Right renal cortex interstitium (tissue), 3 donors: ENCODE results near the gene SORCS1. TPM values are rescaled to one million over a fixed set of nuclear protein-coding genes. Genes with fewer than 3 reads are reported as not detected.
"Not testable (repeated sequence)": the region's sequence is repeated elsewhere in the genome, so short reads cannot be mapped to it uniquely, and the experiment has no call there.

Experiments used
- DNase-seq, 3 donors: peaks; one replicate each; pipeline ENCODE4 v3.0.0-alpha.2; 2013; ENCODE audit warnings: low read depth in 3 of 3, low spot score in 2 of 3
- polyA plus RNA-seq, 3 donors: library from polyadenylated mRNA; unstranded; fragments of 120-200 nt; gene quantifications; one replicate each; pipeline ENCODE4 v1.2.1, GENCODE V29; 2013; ENCODE audit not compliant: insufficient read length in 3 of 3

SORCS1 gene
- polyA plus RNA-seq, 3 donors: 12.0 to 21.6 (median 17.3) TPM

GRCh38 chr10:107056182-107056581, 108.3 kb downstream of the SORCS1 start:
- no peak for DNase-seq

GRCh38 chr10:107054469-107055156, 109.9 kb downstream of the SORCS1 start:
- no peak for DNase-seq

GRCh38 chr10:107051769-107052168, 112.7 kb downstream of the SORCS1 start:
- no peak for DNase-seq

- DNase-seq: no peak
Measured at GRCh38 chr10:107043461-107043860, 121.0 kb downstream of the SORCS1 start.

GRCh38 chr10:107037192-107038122, 127.0 kb downstream of the SORCS1 start:
- DNase-seq: no peak

- no peak for DNase-seq
Measured at GRCh38 chr10:107033799-107034422, 130.6 kb downstream of the SORCS1 start.

GRCh38 chr10:107032700-107033401, 131.7 kb downstream of the SORCS1 start:
- no peak for DNase-seq

GRCh38 chr10:107031931-107032699, 132.4 kb downstream of the SORCS1 start:
- peak in 1 of 3 donors; percentile 56 for DNase-seq

- DNase-seq: no peak
Measured at GRCh38 chr10:107028236-107028635, 136.3 kb downstream of the SORCS1 start.

- DNase-seq: no peak
Measured at GRCh38 chr10:107025676-107026075, 138.8 kb downstream of the SORCS1 start.

GRCh38 chr10:107024033-107024432, 140.5 kb downstream of the SORCS1 start:
- DNase-seq: not testable (repeated sequence)

- no peak for DNase-seq
Measured at GRCh38 chr10:107022600-107023354, 141.7 kb downstream of the SORCS1 start.

- no peak for DNase-seq
Measured at GRCh38 chr10:107019154-107019553, 145.4 kb downstream of the SORCS1 start.

GRCh38 chr10:107013258-107014006, 151.1 kb downstream of the SORCS1 start:
- DNase-seq: no peak

- no peak for DNase-seq
Measured at GRCh38 chr10:107011992-107012391, 152.5 kb downstream of the SORCS1 start.

GRCh38 chr10:107011105-107011504, 153.4 kb downstream of the SORCS1 start:
- no peak for DNase-seq

- DNase-seq: no peak
Measured at GRCh38 chr10:107010531-107010930, 154.0 kb downstream of the SORCS1 start.

GRCh38 chr10:107004362-107004761, 160.1 kb downstream of the SORCS1 start:
- DNase-seq: no peak
